ENCODE data around the gene NEK4.

Gene NEK4

DNA sequence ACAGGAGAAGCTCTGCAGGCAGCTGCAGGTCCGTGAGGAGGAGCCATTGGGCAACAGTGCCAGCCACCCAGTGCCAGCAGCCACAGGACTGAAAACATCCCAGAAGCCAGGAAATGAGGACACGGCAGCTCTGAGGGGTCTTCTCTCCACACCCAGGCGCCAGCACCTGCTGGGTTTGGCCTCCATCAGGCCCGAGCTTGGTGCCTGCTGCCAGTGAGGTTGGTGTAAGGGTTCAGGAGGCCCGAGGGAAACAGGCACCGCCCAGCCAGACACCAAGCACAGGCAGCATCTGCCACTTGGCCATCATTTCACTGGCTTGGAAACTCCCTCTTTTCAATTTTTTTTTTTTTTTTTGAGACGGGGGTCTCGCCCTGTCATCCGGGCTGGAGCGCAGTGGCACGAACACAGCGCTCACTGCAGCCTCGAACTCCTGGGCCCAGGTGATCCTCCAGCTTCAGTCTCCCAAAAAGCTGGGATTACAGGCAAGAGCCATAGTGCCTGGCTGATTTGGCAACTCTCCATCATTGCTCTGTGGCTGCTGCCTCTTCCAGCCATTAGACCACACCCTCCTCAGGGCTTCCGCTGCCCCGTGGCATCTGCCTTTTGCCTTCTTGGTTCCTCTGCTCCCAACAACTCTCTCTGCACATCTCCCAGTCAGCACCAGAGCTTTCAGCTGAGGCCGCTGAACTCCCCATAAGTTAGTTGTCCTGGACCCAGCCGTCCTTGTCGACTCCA, 22.4 kb upstream of the NEK4 start:
- DNase-seq: no peak

DNA sequence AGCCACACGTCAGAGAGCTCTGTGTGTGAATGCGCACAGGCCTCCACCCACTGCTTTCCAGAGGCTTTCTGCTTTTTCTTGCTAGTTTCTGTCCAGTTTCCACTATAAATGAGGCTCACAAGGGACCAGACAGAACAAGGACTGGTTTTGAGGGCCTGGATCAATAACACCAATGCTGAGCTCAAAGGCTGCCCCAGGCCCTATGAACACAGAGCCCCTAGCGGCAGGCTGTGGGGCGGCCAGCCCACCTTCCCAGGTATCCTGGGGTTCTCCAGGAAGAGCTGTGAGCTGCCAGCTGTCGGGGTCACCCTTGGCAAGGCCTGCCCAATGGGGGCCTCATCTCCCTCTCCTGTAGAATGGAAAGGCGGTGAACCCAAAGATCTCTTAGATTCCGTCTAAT, 21.7 kb upstream of the NEK4 start:
- no peak for DNase-seq

DNA sequence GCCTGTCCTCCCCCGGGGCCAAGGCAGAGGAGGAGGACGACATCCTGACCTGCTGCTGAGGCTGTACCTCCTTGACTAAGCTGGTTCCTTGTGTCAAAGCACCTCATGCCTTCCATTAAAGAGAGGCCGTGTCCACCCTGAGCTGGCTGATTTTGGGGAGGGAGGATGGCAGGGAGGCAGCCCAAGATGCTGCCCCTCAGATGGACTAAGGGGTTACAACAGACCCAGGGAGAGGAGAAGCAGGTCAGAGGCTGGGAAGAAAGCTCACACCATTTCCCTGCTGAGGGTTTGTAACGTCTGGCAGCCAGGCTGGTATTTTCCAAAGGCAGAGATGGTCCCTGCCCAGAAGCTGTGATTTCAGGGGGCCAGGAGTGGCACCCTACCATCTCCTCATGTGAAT, 21.2 kb upstream of the NEK4 start:
- DNase-seq: no peak

DNA sequence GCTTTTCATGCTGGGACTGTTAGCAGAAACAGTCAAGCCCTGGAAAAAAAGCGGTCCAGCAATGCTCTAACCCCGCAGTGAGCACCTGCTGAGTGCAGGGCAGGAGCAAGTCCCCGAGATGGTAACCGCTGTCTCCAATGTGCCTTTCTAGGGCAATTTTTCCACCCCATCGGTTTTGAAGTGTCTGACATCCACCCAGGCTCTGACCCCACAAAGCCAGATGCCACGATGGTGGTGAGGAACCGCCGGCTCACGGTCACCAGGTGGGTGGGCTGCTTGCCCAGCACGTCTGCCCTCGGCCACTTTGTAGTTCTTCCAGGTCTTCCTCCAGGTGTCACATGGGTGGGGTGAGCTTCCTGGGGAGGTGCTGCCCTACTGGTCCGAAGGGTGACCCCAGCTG, 20.6 kb upstream of the NEK4 start:
- DNase-seq: no peak

DNA sequence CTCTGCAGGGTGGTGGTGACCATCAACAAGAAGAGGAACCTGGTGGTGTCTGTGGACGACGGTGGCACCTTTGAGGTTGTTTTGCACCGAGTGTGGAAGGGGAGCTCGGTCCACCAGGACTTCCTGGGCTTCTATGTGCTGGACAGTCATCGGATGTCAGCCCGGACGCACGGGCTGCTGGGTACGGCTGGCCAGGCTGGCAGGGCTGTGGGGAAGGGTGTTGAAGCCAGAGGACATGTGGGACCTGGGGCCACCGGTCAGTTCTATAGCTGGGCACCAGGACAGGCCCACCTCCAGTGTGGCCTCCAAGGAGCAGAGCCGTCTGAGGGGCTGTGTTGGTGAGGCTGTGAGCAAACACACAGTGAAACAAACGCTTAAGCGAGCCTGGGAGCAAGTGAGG, 20.0 kb upstream of the NEK4 start:
- no peak for DNase-seq

DNA sequence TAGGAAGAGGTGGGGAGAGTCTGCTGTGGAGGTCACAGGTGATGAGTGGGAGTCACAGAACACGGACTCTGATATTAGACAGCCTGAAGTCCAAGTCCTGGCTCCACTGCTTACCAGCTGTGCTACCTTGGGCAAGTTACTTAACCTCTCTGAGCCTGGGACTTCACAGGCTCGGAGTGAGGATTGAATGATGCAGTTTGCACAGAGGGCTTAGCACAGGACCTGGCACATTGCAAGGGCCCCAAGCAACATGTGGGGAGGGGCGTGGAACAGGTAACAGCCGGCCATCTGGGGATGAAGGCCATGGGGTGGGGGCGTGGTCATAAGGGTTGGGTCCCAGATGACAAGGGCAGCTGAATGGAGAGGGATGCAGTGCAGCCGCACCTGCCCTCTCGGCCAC, 19.6 kb upstream of the NEK4 start:
- DNase-seq: no peak

DNA sequence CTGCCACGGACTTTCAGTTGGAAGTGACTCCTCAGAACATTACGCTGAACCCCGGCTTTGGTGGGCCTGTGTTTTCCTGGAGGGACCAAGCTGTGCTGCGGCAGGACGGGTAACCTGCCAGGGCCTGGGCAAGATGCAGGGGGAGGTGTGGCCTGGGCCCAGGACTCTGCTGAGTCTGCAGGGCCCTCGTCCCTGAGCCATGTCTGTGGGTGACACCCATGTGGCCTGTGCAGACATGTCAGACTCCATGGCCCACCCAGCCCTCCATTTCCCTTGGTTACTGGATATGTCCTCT, 19.0 kb upstream of the NEK4 start:
- DNase-seq: no peak

DNA sequence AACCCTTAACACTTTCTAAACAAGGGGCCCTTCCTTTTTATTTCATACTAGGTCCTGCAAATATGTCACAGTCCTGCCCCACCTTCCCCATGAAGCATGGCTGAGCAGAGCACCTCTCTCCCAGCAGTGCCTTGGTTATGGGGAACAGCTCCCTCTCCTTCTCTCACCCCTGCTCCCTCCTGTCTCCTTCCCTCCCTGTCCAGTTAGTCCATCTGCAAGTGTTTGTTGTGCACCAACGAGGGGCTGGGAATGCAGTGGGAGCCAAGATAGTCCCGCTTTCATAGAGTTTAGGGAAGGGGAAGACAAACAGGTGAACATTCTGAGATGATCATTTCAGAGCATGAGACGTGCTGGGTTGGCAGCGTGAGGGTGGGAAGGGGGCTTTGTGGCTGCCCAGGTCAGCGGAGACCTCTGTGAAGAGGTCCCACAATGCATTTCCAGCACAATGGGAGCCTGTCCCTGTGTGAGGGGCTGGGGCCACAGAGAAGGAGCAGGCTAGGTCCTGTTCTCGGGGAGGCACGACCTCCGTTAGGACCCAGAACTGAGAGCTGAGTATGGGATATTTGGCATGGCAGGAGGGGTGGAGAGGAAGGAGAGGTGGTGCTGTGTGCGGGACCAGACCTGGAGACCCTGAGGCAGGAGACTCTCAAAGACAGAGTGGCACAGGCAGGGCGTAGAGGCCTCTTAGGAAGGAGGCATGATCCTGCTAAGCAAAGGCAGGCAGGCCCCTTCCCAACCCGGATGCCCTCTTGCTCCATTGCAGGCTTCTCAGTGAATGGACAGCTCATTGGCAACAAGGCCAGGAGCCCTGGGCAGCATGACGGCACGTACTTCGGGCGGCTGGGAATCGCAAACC, 18.4 kb upstream of the NEK4 start:
- no peak for DNase-seq

DNA sequence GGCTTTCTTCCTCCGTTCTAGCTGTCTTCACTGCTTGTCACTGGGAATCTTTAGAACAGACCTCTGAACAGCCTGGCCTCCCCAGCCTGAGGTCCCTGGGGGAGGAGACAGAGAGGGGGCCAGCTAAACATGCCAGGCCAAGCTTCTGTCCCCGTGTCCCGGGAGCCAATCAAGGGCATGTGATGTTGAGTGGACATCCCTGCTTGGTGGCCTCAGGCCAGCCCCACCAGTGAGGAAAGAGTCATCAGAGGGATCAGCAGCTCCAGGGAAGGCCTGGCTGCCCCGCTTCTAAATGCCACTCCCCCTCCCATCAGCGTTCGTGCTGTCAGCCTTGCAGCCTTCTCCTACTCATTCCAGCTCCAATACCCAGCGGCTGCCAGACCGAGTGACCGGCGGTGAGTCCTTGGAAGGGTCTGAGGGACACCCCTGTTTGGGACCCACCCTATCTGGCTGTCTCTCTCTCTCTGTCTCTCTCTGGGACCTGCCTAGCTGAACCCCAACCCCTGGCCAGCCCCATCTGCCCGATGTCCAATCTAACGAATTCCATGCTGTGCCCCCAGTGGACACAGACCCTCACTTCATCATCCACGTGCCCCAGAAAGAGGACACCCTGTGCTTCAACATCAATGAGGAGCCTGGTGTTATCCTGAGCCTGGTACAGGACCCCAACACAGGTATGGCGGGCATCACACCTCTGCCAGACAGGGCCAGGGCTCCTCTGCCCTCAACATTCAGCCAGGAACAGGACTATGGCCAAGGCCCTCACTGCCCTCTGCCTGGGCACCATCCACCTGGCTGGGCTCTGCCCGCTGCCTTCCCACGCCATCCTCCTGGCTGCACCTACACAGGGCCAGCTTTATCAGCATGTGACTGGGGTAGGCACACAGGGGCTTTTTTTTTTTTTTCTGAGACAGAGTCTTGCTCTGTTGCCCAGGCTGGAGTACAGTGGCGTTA, 17.2 kb upstream of the NEK4 start:
- DNase-seq: no peak

DNA sequence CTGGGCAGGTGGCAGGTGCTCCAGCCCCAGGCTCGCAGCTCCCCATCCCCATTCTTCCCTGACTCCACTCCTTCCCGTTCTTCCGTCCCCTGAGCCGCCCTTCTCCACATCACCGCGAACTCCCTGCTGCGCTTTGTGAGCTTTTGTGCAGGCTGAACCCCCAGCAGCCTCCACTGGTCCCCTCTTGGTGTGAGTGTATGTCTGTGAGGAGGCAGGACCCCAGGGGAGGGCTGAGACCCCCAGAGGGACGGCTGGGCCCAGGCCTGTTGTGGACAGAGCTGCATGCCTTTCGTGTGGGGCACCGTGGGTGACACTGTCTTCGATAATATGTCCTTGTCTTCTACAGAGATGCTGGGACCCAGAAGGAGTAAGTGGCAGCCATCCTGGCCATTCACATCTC, 16.5 kb upstream of the NEK4 start:
- DNase-seq: no peak

DNA sequence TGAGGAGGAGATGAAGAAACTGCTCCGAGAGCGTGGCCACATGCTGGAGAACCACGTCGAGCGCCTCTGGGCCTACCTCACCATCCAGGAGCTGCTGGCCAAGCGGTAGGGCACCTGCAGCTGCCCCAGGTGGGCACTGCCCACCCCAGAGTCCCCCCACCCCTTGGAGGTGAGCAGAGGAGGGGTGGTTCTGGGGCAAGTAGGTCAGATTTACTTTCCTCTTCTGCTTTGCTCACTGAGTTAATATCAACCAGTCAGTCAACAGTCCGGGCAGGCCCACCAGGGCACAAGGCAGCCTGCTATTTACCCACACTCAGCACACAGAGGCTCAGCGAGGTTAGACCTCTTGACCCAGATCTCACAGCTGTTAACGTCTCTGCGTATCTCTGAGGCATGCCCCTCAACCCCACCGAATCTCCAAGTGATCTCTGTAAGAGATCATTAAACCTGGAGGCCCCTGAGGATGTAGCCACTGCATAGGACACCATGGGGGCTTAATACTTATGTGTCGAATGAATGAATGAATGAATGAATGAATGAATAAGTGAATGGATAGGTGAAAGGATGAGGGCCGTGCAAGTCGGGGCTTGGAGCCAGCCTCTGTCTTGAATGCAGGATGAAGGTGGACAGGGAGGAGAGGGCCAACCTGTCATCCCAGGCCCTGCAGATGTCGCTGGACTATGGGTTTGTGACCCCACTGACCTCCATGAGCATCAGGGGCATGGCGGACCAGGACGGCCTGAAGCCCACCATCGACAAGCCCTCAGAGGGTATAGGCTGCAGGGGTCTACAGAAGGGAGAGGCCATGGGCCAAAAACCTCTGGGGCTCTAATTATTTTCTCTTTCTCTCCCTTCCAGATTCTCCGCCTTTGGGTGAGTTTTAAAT, 15.8 kb upstream of the NEK4 start:
- no peak for DNase-seq

DNA sequence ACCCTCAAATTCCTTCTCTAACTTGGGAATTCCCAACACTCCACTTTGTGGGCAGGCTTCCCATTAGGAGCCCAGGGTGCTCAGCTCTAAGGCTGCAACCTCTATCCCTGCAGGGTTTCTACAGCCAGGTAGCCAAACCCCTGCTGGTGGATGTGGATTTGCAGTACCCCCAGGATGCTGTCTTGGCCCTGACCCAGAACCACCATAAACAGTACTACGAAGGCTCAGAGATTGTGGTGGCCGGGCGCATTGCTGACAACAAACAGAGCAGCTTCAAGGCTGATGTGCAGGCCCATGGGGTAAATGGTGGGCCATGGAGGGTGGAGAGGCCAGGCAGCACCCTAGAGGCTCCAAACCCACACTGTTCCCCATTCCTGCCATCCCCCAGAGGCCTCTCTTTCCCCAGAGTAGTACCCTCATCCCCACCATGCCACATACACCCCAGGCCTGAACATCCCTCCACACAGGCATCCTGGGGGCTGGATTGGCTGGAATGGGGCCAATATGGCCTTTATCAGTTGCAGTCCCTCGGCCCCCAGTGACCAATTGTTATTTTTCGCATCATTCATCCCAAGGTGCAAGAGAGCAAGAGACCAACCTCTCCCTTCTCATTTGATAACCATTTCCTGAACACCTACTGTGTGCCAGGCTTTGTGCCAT, 14.3 kb upstream of the NEK4 start:
- DNase-seq: no peak

DNA sequence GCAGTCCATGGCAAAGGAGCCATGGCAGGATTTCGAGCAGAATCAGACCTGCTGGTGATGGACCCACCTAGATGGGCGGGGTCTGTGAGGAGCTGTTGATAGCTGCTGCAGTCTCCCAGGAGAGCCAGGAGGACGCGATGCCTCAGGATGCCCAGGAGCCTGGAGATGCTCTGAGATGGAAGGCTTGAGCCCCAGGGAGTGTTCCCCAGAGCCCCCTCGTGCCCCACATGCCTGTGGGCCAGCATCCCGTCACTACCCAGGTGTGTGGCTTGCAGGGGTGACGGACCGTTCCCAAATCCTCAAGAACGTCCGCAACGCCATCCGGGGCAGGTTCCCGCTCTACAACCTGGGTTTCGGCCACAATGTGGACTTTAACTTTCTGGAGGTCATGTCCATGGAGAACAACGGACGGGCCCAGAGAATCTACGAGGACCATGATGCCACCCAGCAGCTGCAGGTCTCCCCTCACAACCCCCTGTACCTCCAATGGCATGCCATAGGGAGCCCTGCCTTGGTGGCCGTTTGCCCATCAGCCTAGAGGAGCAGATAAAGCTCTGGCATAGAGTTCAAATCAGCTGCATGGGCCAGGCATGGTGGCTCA, 13.4 kb upstream of the NEK4 start:
- DNase-seq: no peak

DNA sequence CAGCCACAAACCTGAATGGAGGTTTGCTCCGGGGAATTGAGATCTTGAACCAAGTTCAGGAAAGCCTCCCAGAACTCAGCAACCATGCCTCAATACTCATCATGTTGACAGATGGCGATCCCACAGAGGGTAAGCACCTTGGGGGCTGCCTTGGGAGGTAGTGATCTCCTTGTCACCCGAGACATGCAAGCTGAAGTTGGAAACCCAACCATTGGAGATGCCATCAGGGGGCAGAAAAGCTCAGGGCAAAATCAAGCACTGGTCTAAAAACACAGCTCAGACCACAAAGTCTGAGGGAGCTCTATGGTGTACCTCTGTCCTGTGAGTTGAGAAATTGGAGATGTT, 12.4 kb upstream of the NEK4 start:
- no peak for DNase-seq

DNA sequence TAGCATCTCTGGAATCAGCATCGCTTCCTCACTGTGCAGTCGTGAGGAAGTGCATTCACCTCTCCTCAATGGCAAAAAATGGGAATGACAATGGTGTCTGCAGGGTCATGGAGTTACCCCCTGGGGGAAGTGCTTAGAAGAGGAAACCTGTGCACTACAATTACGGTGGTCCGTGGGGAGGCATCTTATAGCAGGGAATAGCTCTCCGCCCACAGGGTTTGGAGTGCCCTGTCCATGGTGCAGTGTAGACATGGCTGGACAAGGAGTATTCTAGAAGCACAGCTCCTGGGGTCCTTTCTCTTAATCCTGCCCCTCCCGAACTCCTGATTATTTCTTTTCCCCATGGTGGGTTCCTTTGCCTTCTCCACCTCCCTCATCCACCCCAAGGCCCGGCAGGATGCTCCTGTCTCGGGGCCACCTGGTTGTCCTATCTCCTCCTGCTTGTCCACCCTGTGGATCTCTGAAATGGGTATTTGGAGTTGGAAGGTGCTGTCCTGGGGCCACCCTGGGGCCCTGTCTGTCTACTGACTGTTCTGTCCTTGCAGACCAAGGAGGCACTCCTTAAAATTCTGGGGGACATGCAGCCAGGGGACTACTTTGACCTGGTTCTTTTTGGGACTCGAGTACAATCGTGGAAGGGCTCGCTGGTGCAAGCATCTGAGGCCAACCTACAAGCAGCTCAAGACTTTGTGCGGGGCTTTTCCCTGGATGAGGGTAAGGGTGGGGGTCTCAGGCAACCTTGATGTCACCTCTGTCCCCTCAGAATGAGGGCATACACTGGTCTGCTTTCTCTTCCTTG, 11.9 kb upstream of the NEK4 start:
- DNase-seq: no peak

DNA sequence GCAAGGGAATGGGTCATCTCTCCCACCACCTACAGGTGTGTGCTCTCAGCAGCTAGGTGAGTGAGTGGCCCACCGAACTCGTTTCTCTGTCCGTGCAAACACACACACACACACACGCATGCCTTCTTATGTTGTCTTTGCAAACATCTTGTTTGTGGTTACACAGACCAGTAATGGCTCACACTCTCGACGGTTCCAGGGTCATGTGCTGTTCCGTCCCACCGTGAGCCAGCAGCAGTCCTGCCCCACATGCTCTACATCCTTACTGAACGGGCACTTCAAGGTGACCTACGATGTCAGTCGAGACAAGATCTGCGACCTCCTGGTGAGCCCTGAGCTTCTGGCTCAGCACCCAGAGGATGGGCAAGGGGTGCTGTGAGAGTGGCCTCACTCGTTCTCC, 11.0 kb upstream of the NEK4 start:
- no peak for DNase-seq

DNA sequence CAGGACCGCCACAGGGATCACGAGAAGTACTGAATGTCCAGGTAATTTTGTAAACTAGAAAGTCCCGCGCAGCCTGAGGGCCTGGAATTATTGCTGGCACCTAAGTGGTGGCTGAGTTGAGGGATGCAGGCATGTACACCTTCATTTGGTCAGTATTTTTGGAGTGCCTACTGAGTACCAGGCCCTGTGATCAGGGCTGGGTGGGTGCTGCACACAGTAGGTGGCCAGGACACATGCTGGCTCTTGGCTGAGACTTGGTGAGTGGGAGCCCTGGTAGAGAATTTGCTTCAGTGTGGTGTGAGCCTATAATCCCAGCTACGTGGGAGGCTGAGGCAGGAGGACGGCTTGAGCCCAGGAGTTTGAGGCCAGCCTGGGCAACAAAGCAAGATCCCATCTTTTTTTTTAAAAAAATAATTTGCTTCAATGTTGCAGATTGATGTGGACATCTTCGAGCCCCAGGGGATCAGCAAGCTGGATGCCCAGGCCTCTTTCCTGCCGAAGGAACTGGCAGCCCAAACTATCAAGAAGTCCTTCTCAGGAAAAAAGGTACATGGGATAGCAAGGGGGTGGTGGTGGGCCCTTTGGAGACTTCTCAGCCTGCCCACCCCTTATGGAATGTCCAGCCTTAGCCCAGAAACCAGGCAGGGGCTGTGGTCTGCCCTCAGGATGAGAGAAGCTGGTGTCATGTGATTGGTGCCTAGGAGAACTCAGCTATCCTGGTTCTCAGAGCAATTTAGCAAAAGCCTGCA, 9.3 kb upstream of the NEK4 start:
- DNase-seq: no peak

DNA sequence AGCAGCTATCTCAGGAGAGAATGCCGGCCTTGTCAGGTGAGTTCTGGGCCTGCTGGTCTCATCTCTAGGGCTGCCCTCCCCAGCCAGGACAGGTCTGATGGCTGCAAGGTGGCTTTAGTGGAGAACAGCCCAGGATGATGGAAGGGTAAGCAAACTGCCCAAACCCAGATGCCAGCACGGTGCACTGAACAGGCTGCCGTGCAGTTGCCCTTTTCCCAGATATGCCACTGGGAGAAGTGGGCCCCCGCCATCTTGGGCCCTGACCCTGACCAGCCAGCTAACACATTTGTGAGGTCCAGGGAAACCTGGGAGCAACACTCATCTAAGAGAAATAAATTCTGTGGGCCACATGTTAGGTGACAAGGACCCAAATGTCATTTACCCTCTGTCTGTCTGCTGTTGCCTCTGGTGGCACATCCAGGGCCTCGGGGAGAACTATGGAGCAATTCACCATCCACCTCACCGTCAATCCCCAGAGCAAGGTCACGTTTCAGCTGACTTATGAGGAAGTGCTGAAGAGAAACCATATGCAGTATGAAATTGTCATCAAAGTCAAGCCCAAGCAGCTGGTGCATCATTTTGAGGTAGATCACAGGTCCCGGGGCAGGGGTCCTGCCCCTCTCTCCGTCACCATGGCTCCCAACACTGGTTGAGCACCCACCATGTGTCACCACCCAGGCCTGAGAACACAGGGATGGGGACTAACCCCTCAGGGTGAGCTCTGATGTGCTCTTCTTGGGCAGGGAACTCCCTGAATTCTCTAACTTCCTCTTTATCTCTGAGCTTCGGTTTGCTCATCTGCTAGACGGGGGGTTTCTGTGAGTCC, 8.5 kb upstream of the NEK4 start:
- no peak for DNase-seq

All from activated gamma-delta T cell treated with Interleukin-2 at 50 U/mL for 16 hours (primary cell).